Measurements from ENCODE around the gene CCDC47. TPM values are rescaled to one million over a fixed set of nuclear protein-coding genes. Genes with fewer than 3 reads are reported as not detected.

The CCDC47 gene
- total RNA-seq, 1 donor from 2014 or later: 92.8 TPM

DNA sequence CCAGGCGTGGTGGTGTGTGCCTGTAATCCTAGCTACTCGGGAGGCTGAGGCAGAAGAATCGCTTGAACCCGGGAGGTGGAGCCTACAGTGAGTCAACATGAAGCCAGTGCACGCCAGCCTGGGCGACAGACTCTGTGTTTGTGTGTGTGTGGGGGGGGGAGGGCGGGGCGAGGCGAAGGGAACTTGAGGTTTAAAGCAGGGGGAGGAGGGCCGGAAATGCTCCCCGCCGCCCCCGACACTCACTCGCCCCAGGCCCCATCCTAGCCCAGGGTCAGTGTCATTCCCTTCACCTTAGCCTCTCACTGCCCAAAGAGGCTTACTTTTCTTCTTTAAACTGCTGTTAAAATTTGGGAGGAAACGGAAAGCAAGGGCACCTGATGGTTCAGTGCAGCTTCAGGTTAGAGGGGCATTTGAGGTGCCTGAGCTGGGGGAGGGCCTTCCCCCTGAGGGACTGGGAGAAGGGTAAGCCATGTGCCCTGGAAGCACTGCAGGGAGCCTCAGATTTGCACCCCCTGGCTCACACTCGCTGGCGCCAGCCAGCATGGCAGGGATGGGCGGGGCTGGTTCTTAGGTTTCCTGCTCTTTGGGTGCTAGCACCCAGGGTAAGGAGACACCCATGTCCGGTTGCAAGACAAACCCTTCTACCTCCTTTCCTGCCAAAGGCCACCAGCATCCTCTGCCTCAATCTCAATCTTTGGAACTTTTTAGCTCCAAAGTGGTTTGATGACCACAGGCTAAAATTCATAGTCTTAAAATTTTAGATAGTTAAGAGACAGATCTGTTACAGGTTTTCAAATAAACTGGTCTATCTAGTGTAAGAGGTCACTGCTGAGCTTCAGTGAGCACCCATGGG, 71.3 kb downstream of the CCDC47 start:
- Histone ChIP-seq H3K4me1 (ENCODE audit: insufficient read depth, low read length) (peaks cover 11% of the 10 kb centered on the region), H3K27me3 (ENCODE audit: insufficient read depth, low read length) (no peaks in the 10 kb centered on the region), H3K9ac (ENCODE audit: low read length) (no peak overlapping the region), H2AFZ (ENCODE audit: low read depth, low read length) (no peak overlapping the region), H3K9me3 (ENCODE audit: insufficient read depth, low read depth, low read length) (no peaks in the 10 kb centered on the region), H3K4me3 (ENCODE audit: insufficient read depth, low read depth, low read length) (no peak overlapping the region), H3K36me3 (ENCODE audit: insufficient read depth, low read length) (peaks cover 4% of the 10 kb centered on the region), H3K4me2 (ENCODE audit: low read length) (no peak overlapping the region), H3K79me2 (ENCODE audit: insufficient read depth, low read length) (peaks cover 4% of the 10 kb centered on the region), H4K20me1 (ENCODE audit: insufficient read depth, low read length) (peaks cover 22% of the 10 kb centered on the region), H3K27ac (ENCODE audit: low read depth, low read length) (no peak overlapping the region)
- H3K9me3 Mint-ChIP-seq (ENCODE audit: unreplicated experiment): peaks cover 2% of the 10 kb centered on the region
- TF ChIP-seq EZH2 (IDR thresholded peaks at IDR 0.05; ENCODE audit: insufficient read depth, low read length): no peak
- TF ChIP-seq, protein P1, sequence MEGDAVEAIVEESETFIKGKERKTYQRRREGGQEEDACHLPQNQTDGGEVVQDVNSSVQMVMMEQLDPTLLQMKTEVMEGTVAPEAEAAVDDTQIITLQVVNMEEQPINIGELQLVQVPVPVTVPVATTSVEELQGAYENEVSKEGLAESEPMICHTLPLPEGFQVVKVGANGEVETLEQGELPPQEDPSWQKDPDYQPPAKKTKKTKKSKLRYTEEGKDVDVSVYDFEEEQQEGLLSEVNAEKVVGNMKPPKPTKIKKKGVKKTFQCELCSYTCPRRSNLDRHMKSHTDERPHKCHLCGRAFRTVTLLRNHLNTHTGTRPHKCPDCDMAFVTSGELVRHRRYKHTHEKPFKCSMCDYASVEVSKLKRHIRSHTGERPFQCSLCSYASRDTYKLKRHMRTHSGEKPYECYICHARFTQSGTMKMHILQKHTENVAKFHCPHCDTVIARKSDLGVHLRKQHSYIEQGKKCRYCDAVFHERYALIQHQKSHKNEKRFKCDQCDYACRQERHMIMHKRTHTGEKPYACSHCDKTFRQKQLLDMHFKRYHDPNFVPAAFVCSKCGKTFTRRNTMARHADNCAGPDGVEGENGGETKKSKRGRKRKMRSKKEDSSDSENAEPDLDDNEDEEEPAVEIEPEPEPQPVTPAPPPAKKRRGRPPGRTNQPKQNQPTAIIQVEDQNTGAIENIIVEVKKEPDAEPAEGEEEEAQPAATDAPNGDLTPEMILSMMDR (IDR thresholded peaks at IDR 0.05; ENCODE audit: insufficient read depth, low read depth, low read length): no peak
- peak overlapping the region; percentile 79 for H3K4me3 Mint-ChIP-seq (ENCODE audit: unreplicated experiment)
- H3K4me1 Mint-ChIP-seq (ENCODE audit: low read depth, unreplicated experiment): peaks cover 4% of the 10 kb centered on the region
- H3K36me3 Mint-ChIP-seq (ENCODE audit: low read depth, unreplicated experiment): peaks cover 18% of the 10 kb centered on the region
- no peak overlapping the region for H3K27ac Mint-ChIP-seq (ENCODE audit: unreplicated experiment)
- FAIRE-seq (no peak), DNase-seq (ENCODE audit: low read depth) (no peak)
- H3K27me3 Mint-ChIP-seq (ENCODE audit: low read depth, unreplicated experiment): no peaks in the 10 kb centered on the region

DNA sequence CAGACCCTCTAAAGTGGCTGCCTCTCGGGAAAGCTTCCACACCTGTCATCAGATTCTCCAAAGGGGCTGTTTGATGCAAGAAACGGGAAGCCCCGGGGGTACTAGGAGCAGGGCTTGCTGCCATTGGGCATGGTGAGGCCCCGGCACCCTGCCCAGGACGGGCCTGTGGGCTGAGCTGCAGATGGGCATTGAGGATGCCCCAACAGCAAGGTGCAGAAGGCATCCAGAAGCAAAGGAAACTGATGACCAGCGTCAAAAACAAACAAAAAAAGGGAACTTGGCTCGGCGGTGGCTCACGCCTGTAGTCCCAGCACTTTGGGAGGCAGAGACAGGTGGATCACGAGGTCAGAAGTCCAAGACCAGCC, 72.0 kb downstream of the CCDC47 start:
- Histone ChIP-seq H3K9ac (ENCODE audit: low read length) (peak overlapping the region; percentile 5), H2AFZ (ENCODE audit: low read depth, low read length) (no peak overlapping the region), H3K27me3 (ENCODE audit: insufficient read depth, low read length) (no peaks in the 10 kb centered on the region), H3K27ac (ENCODE audit: low read depth, low read length) (no peak overlapping the region), H3K9me3 (ENCODE audit: insufficient read depth, low read depth, low read length) (no peaks in the 10 kb centered on the region), H4K20me1 (ENCODE audit: insufficient read depth, low read length) (peaks cover 29% of the 10 kb centered on the region), H3K4me3 (ENCODE audit: insufficient read depth, low read depth, low read length) (no peak overlapping the region), H3K36me3 (ENCODE audit: insufficient read depth, low read length) (peaks cover 4% of the 10 kb centered on the region), H3K79me2 (ENCODE audit: insufficient read depth, low read length) (peaks cover 4% of the 10 kb centered on the region), H3K4me2 (ENCODE audit: low read length) (peak overlapping the region; percentile 90), H3K4me1 (ENCODE audit: insufficient read depth, low read length) (peaks cover 11% of the 10 kb centered on the region)
- Mint-ChIP-seq H3K27ac (ENCODE audit: unreplicated experiment) (peak overlapping the region; percentile 34), H3K4me3 (ENCODE audit: unreplicated experiment) (peak overlapping the region; percentile 79), H3K4me1 (ENCODE audit: low read depth, unreplicated experiment) (peaks cover 4% of the 10 kb centered on the region), H3K27me3 (ENCODE audit: low read depth, unreplicated experiment) (no peaks in the 10 kb centered on the region), H3K36me3 (ENCODE audit: low read depth, unreplicated experiment) (peaks cover 19% of the 10 kb centered on the region), H3K9me3 (ENCODE audit: unreplicated experiment) (peaks cover 2% of the 10 kb centered on the region)
- DNase-seq (ENCODE audit: low read depth) (no peak), FAIRE-seq (no peak)
- TF ChIP-seq, protein P1 (IDR thresholded peaks at IDR 0.05; ENCODE audit: insufficient read depth, low read depth, low read length): no peak
- TF ChIP-seq EZH2 (IDR thresholded peaks at IDR 0.05; ENCODE audit: insufficient read depth, low read length): no peak
